CD4-positive, alpha-beta T cell treated with Interleukin-4 for 4 hours (primary cell): Measurements from ENCODE around the gene ATP13A2.

Source experiments
- DNase-seq: peaks from one replicate; pipeline ENCODE4 v3.0.0-alpha.2; 2020

Gene ATP13A2

DNA sequence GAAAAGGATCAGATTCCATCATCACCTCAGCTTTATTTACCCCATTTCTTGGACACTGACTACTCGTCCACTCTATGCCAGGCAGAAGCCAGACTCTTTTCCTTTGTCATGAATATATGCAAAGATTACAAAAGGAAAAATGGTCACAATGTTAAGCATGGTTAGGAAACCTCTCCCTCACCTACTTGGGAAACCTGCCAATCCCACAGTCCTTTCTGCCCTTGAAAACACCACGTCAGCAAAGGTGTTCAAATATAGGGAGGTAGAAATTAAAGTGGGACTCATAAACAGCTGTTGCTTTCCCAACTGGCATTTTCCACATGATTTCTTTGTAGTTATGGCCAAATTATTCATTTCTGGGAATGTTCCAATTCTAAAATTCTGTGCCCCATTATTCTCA lies 16.2 kb upstream of the ATP13A2 start:
- DNase-seq, result no peak

GRCh38 chr1:17027403-17027802 lies 15.7 kb upstream of the ATP13A2 start:
- no peak for DNase-seq

DNA sequence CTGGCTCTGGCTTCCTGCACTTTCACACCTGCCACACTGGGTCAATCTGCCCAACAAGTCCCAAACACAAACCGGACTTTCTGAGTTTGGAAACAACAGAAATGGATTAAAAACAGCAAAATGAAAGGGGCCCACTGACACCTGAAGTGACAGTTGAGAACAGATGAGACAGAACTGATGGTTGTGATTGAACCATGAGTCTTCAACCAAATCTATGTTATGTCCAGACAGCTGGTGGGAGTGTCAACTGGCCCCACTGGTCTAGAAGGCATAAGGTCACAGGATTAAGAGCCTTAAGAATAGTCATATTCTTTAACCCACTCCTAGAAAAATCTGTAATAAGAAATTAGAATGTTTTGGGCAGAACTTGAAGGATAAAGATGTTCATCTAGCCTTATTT lies 13.0 kb upstream of the ATP13A2 start:
- no peak for DNase-seq

GRCh38 chr1:17023573-17023972 lies 11.8 kb upstream of the ATP13A2 start:
- DNase-seq, result no peak

DNA sequence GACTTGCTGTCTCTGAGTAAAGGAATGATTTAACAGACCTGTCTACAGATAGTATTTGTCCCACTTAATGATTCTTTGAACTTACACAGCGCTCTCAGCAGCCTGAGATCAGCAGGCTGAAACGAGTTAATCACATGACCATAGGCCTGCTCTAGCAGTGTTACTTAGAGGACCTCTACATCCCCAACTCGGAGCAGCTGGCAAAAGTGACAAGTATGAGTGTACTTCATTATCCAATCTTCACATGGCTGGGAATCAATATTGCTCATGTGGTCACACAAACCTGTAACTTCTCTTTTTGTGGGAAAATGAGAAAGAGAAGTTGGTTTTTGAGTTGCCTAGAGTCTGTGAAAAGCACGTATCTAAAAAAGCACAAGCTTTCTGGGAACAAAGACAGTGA lies 11.4 kb upstream of the ATP13A2 start:
- no peak for DNase-seq

- no peak for DNase-seq
Measured at GRCh38 chr1:17021896-17022295, 10.2 kb upstream of the ATP13A2 start.

DNA sequence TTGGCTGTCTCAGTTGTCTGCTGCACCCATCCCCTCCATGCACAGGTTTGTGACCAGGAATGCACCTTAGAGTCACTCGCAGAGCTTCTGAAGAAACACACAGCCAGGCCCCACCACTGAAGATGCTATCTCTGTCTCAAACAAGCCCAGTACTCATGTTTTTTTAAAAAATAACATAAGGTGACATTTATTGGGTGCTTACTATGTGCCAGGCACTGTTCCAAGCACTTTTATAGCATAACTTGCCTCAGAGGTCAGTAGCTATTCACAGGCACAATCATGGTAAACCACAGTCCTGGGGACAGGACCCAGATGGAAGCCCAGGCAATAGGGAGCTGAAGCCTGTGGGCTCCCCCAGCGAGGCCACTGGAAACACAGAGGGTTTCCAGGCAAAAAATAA lies 8.8 kb upstream of the ATP13A2 start:
- no peak for DNase-seq

DNA sequence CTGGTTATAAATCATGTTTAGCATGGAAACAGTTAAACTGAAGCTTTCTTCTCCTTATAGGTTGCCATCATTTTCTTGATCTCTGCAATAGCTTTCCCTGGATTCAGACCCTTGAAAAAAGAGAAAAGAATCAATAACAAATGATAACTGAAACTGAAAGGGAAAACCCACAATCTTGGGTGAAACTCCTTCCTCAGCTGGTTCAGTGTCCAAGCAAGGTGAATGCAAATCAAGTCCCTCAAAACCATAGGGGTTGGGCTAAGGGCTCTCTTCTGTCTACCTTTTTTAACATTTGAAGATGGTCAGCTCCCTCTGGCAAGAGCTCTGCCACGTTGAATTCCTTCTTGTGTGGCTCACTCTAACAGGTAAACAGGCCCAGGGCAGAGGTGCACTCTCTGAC lies 7.1 kb upstream of the ATP13A2 start:
- DNase-seq, result no peak

DNA sequence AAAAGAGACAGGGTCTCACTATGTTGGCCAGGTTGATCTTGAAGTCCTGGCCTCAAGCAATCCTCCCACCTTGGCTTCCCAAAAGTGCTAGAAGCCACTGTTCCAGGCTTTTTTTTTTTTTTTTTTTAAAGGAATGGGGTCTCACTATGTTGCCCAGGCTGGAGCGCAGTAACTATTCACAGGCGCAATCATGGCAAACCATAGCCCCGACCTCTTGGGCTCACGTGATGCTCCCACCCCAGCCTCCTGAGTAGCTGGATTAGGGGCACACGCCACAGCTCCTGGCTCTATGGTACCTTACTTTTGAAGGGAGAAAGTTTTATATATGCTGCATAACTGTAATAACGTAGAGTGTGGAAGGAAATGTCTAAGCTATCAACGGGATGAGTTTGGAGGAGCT lies 5.7 kb upstream of the ATP13A2 start:
- DNase-seq, result no peak

DNA sequence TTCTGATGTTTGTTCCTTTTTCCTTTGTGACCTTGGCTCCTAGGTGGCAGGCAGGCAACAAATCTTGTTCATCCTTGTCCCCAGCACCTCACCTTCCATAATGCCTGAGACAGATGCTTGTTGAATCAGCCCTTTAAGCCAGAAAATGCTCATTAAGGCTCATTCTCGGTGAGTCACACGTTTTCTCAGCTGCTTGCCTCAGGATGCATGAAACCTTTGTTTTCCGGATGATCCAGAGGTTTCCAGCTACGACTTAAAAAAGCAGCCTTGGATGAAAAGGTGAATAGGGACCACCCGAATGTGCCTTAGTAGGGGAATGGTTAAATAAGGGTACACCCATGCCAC lies 4.6 kb upstream of the ATP13A2 start:
- no peak for DNase-seq

GRCh38 chr1:17014671-17015567 lies 3.2 kb upstream of the ATP13A2 start:
- no peak for DNase-seq

GRCh38 chr1:17013491-17014320 lies 2.0 kb upstream of the ATP13A2 start:
- DNase-seq, result no peak

- DNase-seq, result no peak
Measured at GRCh38 chr1:17012775-17013490, 1.2 kb upstream of the ATP13A2 start.

- DNase-seq, result no peak
Measured at GRCh38 chr1:17011092-17011438, 663 bp downstream of the ATP13A2 start.

DNA sequence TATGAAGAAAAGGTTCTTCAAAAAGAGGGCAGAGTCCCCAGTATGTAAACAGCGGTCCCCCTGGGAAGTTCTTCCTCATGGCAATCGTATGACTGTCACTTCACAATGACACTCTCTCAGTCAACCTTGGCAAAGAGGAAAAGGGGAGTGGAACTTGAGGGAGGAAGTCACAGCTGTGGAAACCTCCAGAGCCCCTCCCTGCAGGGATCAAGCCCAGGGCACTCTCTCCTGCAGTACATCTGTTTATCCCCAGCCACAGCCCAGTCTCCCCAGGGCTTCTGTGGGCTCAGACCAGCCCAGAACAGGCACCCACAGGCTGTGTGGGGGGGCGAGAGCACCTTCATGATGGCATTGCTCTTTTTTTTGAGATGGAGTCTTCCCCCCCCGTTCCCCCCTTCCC lies 2.0 kb downstream of the ATP13A2 start:
- no peak for DNase-seq

DNA sequence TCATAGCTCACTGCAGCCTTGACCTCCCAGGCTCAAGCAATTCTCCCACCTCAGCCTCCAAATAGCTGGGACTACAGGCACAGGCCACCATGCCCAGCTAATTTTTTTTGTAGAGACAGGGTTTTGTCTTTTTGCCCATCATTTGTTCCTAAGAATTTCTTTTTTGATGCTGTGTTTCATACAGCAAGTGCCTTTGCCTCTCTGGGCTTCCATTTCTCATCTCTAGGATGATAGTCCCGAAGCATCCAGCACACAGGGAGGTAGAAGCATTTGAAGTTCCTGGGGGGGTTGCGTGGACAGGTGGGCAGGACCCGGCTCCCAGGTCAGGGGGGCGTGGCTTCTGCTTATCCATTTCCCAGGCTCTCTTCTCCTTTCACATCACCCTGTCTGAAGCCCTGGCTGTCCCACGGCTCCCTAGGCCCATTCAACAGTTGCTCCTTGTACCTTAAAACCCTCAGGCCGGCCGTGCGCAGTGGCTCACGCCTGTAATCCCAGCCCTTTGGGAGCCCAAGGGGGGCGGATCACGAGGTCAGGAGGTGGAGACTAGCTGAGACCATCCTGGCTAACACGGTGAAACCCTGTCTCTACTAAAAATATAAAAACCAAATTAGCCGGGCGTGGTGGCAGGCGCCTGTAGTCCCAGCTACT lies 3.4 kb downstream of the ATP13A2 start:
- no peak for DNase-seq

- no peak for DNase-seq
Measured at GRCh38 chr1:17007121-17007520, 4.6 kb downstream of the ATP13A2 start.

GRCh38 chr1:17005365-17005740 lies 6.4 kb downstream of the ATP13A2 start:
- DNase-seq, result no peak

DNA sequence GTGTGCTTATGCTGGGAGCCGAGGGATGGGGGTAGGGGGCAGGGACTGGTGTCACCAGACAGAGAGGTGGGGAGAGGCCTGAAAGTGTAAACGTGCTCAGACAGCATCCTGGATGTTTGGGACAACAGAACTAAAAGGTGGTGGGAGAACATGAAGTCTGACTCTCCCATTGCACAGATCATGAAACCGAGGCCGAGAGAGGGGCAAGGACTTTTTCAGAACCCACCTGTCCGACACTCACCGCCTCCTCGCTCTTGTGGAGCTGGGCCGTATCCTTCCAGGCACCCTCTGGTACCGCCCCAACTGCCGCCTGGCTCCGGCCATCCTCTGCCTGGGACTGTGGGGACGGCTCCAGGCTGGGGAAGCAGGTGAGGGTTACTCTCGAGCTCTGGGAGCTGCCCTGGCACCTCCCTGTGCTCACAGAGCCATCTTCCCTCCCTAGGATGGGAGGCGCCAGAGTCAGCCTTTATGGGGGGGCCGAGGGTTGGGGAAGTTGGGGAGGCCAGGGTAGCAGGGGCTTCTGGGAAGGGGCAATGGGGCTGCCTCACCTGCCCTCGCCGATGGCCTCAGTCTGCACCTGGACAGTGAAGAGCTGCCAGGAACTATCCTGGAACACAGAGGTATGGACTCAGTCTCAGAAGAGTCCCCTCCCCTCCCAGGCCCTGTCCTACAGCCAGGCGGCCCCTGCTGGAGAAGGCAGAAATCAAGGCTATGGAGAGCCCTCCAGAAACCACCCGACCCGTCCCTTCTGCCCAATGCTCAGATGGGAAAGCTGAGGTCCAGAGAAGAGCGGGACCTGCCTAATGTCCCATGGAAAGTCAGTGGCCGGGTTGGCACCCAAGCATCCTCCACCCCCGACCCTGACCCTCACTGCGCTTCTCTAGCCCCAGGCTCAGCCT lies 7.0 kb downstream of the ATP13A2 start:
- no peak for DNase-seq

GRCh38 chr1:17002524-17002902 lies 9.2 kb downstream of the ATP13A2 start:
- no peak for DNase-seq

DNA sequence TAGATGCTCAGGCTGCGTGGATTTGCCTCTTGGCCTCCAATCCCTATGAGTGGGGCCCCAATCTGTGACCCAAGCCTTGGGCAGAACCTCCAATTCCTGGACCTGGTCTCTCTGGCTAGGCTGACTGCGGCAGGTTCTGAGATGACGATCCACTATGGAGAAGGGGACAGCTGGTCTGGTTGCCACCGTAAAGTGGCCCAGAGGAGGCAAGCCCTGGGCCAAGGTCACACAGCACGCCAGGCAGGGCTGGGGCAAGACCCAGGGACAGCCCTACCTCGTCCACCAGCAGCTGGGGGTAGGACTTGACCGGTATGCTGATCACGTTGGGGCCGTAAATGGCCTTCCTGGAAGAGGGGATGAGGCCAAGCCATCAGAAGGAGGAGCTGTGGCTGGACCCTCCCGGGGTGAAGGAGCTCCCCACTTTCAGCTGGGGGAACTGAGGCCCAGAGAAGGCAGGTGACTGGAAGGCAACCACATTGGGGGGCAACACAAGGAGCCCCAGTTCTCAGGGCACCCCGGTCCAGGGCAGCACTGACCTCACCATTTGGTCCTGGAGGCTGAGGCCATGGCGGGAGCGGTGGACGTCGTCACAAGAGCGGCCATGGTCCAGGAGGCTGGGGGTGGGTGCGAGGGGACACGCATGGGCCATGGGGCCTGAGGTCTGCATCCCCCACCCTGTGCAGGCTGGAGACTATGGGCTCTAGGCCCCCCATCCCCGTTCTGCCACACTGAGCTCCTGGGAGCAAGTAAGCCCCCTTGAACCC lies 9.8 kb downstream of the ATP13A2 start:
- DNase-seq, result no peak
